Measurements from ENCODE around the gene HEMGN.
"Not testable (repeated sequence)": the region's sequence is repeated elsewhere in the genome, so short reads cannot be mapped to it uniquely, and the experiment has no call there.

The HEMGN gene

DNA sequence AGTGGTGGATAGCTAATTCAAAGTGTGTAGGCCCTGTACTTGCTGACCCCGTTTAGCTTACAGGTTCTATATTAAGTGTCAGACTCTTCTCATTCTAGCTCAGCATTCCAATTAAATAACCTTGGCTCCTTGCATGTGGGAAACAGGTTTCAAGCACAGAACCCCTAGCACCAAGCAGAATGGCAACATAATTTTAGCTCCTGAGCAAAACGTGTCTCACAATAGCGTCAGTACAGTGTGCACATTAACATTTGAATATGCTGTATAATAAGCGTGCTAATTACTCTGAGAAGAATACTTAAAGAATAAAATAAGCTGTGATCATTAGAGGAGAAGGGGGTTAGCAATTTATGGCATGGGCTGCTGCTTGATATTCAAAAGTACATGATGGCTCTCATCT, 24.2 kb upstream of the HEMGN start:
- H3K27me3 ChIP-seq (ENCODE audit: insufficient read depth, insufficient read length), result no peaks in the 10 kb centered on the region
- no peak overlapping the region for H3K9ac ChIP-seq (ENCODE audit: insufficient read length, low read depth)
- H3K9me3 ChIP-seq (ENCODE audit: insufficient read depth, low read length), result no peaks in the 10 kb centered on the region
- no peak overlapping the region for H3K4me3 ChIP-seq (ENCODE audit: insufficient read length, low read depth)
- no peaks in the 10 kb centered on the region for H3K36me3 ChIP-seq (ENCODE audit: insufficient read depth, insufficient read length, low read length)
- no peaks in the 10 kb centered on the region for H3K4me1 ChIP-seq (ENCODE audit: insufficient read depth, insufficient read length)
- no peak for DNase-seq (ENCODE audit: low read depth, low spot score)
- TF ChIP-seq ZNF274 (IDR thresholded peaks at IDR 0.05; ENCODE audit: low read depth, low read length) (no peak), SUZ12 (IDR thresholded peaks at IDR 0.05; ENCODE audit: extremely low read depth, insufficient read depth, insufficient read length) (no peak), YY1 (IDR thresholded peaks at IDR 0.05; ENCODE audit: insufficient read depth, insufficient read length) (no peak)

DNA sequence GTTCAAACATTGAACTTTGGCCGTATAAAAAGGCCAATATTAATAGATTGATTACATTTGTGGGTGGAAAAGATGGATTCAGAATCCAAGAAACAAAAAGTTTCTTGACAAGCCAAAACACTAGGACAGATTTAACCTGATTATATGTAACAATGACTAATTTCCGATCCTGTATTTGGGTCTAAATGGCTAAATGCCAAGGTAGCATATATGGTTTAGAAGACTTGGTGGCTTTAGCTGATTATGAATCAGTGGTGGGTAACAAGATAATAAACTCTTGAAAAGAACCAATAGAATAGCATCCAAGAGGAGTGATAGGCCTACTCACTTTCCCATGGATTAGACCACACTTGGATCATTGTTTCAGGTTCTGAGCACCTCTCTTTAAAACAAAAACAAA, 23.4 kb upstream of the HEMGN start:
- DNase-seq (ENCODE audit: low read depth, low spot score), result no peak
- no peaks in the 10 kb centered on the region for H3K4me1 ChIP-seq (ENCODE audit: insufficient read depth, insufficient read length)
- no peak overlapping the region for H3K4me3 ChIP-seq (ENCODE audit: insufficient read length, low read depth)

DNA sequence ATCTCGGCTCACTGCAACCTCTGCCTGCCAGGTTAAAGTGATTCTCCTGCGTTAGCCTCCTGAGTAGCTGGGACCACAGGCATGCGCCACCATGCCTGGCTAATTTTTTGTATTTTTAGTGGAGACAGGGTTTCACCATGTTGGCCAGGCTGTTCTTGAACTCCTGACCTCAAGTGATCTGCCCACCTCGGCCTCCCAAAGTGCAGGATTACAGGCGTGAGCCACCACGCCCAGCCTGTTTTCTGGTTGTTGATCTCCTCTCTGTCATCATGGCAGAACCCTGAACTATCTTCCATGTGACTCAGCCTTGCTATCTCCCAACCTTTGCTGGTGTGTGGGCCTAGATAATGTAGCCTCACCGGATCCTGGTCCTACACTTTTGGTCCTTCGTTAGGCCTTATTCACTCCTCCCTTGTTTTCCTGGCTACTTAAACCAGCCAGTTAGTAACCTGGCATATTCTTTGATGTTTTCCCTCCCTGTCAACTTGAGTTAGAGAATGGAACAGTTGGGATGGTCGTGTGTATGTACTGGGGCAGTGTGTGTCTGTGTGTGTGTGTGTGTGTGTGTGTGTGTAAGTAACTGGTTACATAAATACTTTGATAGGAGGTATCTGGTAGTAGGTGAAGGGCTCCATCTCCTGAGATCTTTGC, 22.8 kb upstream of the HEMGN start:
- H3K36me3 ChIP-seq (ENCODE audit: insufficient read depth, insufficient read length, low read length); H3K27me3 ChIP-seq (ENCODE audit: insufficient read depth, insufficient read length); DNase-seq (ENCODE audit: low read depth, low spot score); H3K4me1 ChIP-seq (ENCODE audit: insufficient read depth, insufficient read length); H3K9me3 ChIP-seq (ENCODE audit: insufficient read depth, low read length); H3K9ac ChIP-seq (ENCODE audit: insufficient read length, low read depth); H3K4me3 ChIP-seq (ENCODE audit: insufficient read length, low read depth): not testable (repeated sequence)

More for the DNA sequence above, 23.4 kb upstream of the HEMGN start:
- Histone ChIP-seq H3K9ac (ENCODE audit: insufficient read length, low read depth) (no peak overlapping the region), H3K9me3 (ENCODE audit: insufficient read depth, low read length) (no peaks in the 10 kb centered on the region), H3K36me3 (ENCODE audit: insufficient read depth, insufficient read length, low read length) (no peaks in the 10 kb centered on the region), H3K27me3 (ENCODE audit: insufficient read depth, insufficient read length) (no peaks in the 10 kb centered on the region)
- TF ChIP-seq SUZ12 (IDR thresholded peaks at IDR 0.05; ENCODE audit: extremely low read depth, insufficient read depth, insufficient read length), result no peak
- no peak for TF ChIP-seq YY1 (IDR thresholded peaks at IDR 0.05; ENCODE audit: insufficient read depth, insufficient read length)
- TF ChIP-seq ZNF274 (IDR thresholded peaks at IDR 0.05; ENCODE audit: low read depth, low read length), result no peak

DNA sequence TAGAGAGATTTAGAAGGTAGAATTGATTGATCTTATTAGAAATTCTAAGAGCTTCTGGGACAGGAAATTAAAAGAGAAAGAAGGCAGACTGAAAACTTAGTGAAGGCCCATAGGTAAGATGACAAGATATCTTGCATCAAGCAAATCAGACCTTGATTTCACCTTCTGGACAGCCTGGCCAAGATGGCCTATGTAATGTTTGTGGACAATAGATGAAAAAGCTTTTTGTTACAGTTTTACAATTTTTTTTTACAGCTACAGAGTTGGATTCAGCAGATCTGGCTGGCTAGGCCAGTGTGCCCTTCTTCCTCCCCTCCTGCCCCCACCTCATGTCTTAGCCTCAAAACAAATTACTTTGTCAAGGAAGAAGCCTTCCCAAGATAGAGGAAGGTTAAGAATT, 21.6 kb upstream of the HEMGN start:
- Histone ChIP-seq H3K9ac (ENCODE audit: insufficient read length, low read depth) (no peak overlapping the region), H3K4me1 (ENCODE audit: insufficient read depth, insufficient read length) (no peaks in the 10 kb centered on the region), H3K4me3 (ENCODE audit: insufficient read length, low read depth) (no peak overlapping the region), H3K9me3 (ENCODE audit: insufficient read depth, low read length) (no peaks in the 10 kb centered on the region), H3K36me3 (ENCODE audit: insufficient read depth, insufficient read length, low read length) (no peaks in the 10 kb centered on the region), H3K27me3 (ENCODE audit: insufficient read depth, insufficient read length) (no peaks in the 10 kb centered on the region)
- DNase-seq (ENCODE audit: low read depth, low spot score), result no peak
- no peak for TF ChIP-seq SUZ12 (IDR thresholded peaks at IDR 0.05; ENCODE audit: extremely low read depth, insufficient read depth, insufficient read length)

DNA sequence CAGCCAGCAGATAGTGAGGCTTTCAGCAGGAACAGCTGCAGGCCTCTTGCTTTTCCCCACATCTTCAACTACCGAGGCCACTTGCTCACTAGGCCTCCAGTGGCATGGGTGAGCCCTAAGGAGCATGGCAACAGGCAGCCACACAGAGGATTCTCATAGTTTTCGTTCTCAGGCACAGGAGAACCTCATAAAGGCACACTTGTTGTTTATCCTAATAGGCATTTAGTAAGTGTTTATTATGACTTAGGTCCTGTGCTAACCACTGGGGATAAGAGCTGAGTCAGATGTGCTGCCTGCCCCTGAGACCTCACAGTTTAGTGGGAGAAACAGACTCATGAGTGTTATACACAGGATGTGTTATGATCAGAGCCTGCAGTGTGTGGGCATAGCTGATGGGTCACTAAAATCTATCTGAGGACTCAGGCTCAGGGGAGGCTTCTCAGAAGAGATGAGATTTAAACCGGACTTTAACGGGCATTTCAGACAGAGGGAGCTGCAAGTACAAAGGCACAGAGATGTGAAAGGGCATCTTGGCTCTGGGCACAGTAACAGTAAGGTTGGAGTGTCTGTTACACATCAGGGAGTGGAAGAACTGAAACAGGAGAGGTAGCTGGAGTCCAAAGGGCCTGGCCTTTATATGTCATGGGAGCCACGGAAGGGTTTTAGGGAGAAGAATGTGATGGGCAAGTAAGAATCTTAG, 21.0 kb upstream of the HEMGN start:
- Histone ChIP-seq H3K36me3 (ENCODE audit: insufficient read depth, insufficient read length, low read length) (no peaks in the 10 kb centered on the region), H3K4me1 (ENCODE audit: insufficient read depth, insufficient read length) (no peaks in the 10 kb centered on the region), H3K27me3 (ENCODE audit: insufficient read depth, insufficient read length) (no peaks in the 10 kb centered on the region), H3K9ac (ENCODE audit: insufficient read length, low read depth) (no peak overlapping the region), H3K4me3 (ENCODE audit: insufficient read length, low read depth) (no peak overlapping the region), H3K9me3 (ENCODE audit: insufficient read depth, low read length) (no peaks in the 10 kb centered on the region)
- TF ChIP-seq ZNF274 (IDR thresholded peaks at IDR 0.05; ENCODE audit: low read depth, low read length) (no peak), SUZ12 (IDR thresholded peaks at IDR 0.05; ENCODE audit: extremely low read depth, insufficient read depth, insufficient read length) (no peak), YY1 (IDR thresholded peaks at IDR 0.05; ENCODE audit: insufficient read depth, insufficient read length) (no peak)
- no peak for DNase-seq (ENCODE audit: low read depth, low spot score)

DNA sequence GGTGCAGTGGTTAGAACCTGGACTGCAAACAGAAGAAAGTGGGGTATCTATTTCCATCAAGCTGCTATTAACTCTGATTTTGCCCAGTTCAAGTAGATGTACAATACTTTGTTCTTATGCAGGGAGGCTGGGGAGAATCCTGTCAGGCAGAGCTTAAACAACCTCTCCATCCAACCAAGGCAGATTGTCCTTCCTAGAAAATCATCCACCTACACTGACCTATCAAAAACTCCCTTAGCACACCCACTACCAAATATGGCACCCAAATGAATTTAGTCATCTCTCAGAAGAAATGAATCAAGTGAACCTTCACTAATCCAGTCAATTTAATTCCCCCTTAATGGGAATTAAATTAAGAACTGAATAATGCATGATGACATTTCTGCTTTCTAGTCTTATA, 18.4 kb upstream of the HEMGN start:
- Histone ChIP-seq H3K27me3 (ENCODE audit: insufficient read depth, insufficient read length) (no peaks in the 10 kb centered on the region), H3K36me3 (ENCODE audit: insufficient read depth, insufficient read length, low read length) (no peaks in the 10 kb centered on the region), H3K4me3 (ENCODE audit: insufficient read length, low read depth) (no peak overlapping the region), H3K9me3 (ENCODE audit: insufficient read depth, low read length) (peaks cover 5% of the 10 kb centered on the region; the same call in 1 of the 2 replicates), H3K4me1 (ENCODE audit: insufficient read depth, insufficient read length) (no peaks in the 10 kb centered on the region), H3K9ac (ENCODE audit: insufficient read length, low read depth) (no peak overlapping the region)
- DNase-seq (ENCODE audit: low read depth, low spot score), result no peak
- no peak for TF ChIP-seq ZNF274 (IDR thresholded peaks at IDR 0.05; ENCODE audit: low read depth, low read length)
- TF ChIP-seq SUZ12 (IDR thresholded peaks at IDR 0.05; ENCODE audit: extremely low read depth, insufficient read depth, insufficient read length), result no peak
- TF ChIP-seq YY1 (IDR thresholded peaks at IDR 0.05; ENCODE audit: insufficient read depth, insufficient read length), result no peak

- peak; percentile 57 for DNase-seq (ENCODE audit: low read depth, low spot score)
- no peaks in the 10 kb centered on the region for H3K27me3 ChIP-seq (ENCODE audit: insufficient read depth, insufficient read length)
- H3K36me3 ChIP-seq (ENCODE audit: insufficient read depth, insufficient read length, low read length), result no peaks in the 10 kb centered on the region
- TF ChIP-seq YY1 (IDR thresholded peaks at IDR 0.05; ENCODE audit: insufficient read depth, insufficient read length), result no peak
- TF ChIP-seq ZNF274 (IDR thresholded peaks at IDR 0.05; ENCODE audit: low read depth, low read length), result no peak
- H3K9me3 ChIP-seq (ENCODE audit: insufficient read depth, low read length), result peaks cover 12% of the 10 kb centered on the region; the same call in 1 of the 2 replicates
- H3K4me3 ChIP-seq (ENCODE audit: insufficient read length, low read depth), result no peak overlapping the region
- H3K4me1 ChIP-seq (ENCODE audit: insufficient read depth, insufficient read length), result no peaks in the 10 kb centered on the region
- H3K9ac ChIP-seq (ENCODE audit: insufficient read length, low read depth), result no peak overlapping the region
These were observed 16.6 kb upstream of the HEMGN start for GRCh38 chr9:97954550-97954989.

DNA sequence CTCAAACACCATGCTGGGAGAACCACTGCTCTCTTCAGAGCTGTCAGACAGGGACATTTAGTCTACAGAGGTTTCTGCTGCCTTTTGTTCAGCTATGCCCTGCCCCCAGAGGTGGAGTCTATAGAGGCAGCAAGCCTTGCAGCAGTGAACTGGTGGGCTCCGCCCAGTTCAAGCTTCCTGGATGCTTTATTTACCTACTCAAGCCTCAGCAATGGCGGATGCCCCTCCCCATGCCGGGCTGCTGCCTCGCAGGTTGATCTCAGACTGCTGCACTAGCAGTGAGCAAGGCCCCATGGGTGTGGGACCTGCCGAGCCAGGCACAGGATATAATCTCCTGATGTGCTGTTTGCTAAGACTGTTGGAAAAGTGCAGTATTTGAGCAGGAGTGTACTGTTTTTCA, 12.9 kb upstream of the HEMGN start:
- not testable (repeated sequence) for H3K9ac ChIP-seq (ENCODE audit: insufficient read length, low read depth); H3K36me3 ChIP-seq (ENCODE audit: insufficient read depth, insufficient read length, low read length); H3K27me3 ChIP-seq (ENCODE audit: insufficient read depth, insufficient read length); DNase-seq (ENCODE audit: low read depth, low spot score); H3K4me3 ChIP-seq (ENCODE audit: insufficient read length, low read depth); H3K4me1 ChIP-seq (ENCODE audit: insufficient read depth, insufficient read length)
- peaks cover 12% of the 10 kb centered on the region; the same call in 1 of the 2 replicates for H3K9me3 ChIP-seq (ENCODE audit: insufficient read depth, low read length)

- DNase-seq (ENCODE audit: low read depth, low spot score); H3K9ac ChIP-seq (ENCODE audit: insufficient read length, low read depth); H3K36me3 ChIP-seq (ENCODE audit: insufficient read depth, insufficient read length, low read length); H3K4me1 ChIP-seq (ENCODE audit: insufficient read depth, insufficient read length); H3K4me3 ChIP-seq (ENCODE audit: insufficient read length, low read depth): not testable (repeated sequence)
- Histone ChIP-seq H3K9me3 (ENCODE audit: insufficient read depth, low read length) (peaks cover 12% of the 10 kb centered on the region; the same call in 1 of the 2 replicates), H3K27me3 (ENCODE audit: insufficient read depth, insufficient read length) (peaks cover 20% of the 10 kb centered on the region)
These were observed 9.1 kb upstream of the HEMGN start for GRCh38 chr9:97947094-97947493.

GRCh38 chr9:97945470-97945869, 7.5 kb upstream of the HEMGN start:
- not testable (repeated sequence) for DNase-seq (ENCODE audit: low read depth, low spot score); H3K9me3 ChIP-seq (ENCODE audit: insufficient read depth, low read length); H3K4me3 ChIP-seq (ENCODE audit: insufficient read length, low read depth); H3K36me3 ChIP-seq (ENCODE audit: insufficient read depth, insufficient read length, low read length); H3K9ac ChIP-seq (ENCODE audit: insufficient read length, low read depth); H3K4me1 ChIP-seq (ENCODE audit: insufficient read depth, insufficient read length)
- peaks cover 29% of the 10 kb centered on the region for H3K27me3 ChIP-seq (ENCODE audit: insufficient read depth, insufficient read length)

All from NT2/D1 (cell line).